ACHN (cell line): Measurements from ENCODE around the gene CDH12.
"Not testable (repeated sequence)": the region's sequence is repeated elsewhere in the genome, so short reads cannot be mapped to it uniquely, and the experiment has no call there.

Experiments used
- DNase-seq: peaks from one replicate; pipeline ENCODE4 v3.0.0-alpha.2; 2015
- in situ Hi-C: cut with HindIII; loops from 2 replicates; pipeline ENCODE4 v1.10.0; 2017; ENCODE audit warnings: low sequenced_read_pairs, low pct_ligation_motif_present, low pct_unique_long_range_greater_than_20kb

Gene CDH12

GRCh38 chr5:22265855-22266254 lies 587.3 kb downstream of the CDH12 start:
- DNase-seq, in situ Hi-C loops: not testable (repeated sequence)

GRCh38 chr5:22258139-22258538 lies 595.0 kb downstream of the CDH12 start:
- no peak for DNase-seq
- in situ Hi-C loops = no loop called here

- in situ Hi-C loops = no loop called here
Measured at GRCh38 chr5:22250528-22250927, 602.6 kb downstream of the CDH12 start.

GRCh38 chr5:22249209-22249729 lies 603.9 kb downstream of the CDH12 start:
- in situ Hi-C loops = no loop called here
- no peak for DNase-seq

More at GRCh38 chr5:22250528-22250927, 602.6 kb downstream of the CDH12 start:
- DNase-seq = no peak

- no peak for DNase-seq
Measured at GRCh38 chr5:22245770-22246169, 607.4 kb downstream of the CDH12 start.

GRCh38 chr5:22242532-22242931 lies 610.6 kb downstream of the CDH12 start:
- no peak for DNase-seq
- in situ Hi-C loops = no loop called here

More at GRCh38 chr5:22245770-22246169, 607.4 kb downstream of the CDH12 start:
- in situ Hi-C loops = no loop called here

GRCh38 chr5:22238047-22238446 lies 615.1 kb downstream of the CDH12 start:
- DNase-seq = no peak
- in situ Hi-C loops = no loop called here

GRCh38 chr5:22226423-22226822 lies 626.7 kb downstream of the CDH12 start:
- in situ Hi-C loops = no loop called here
- DNase-seq = no peak

GRCh38 chr5:22223079-22223478 lies 630.1 kb downstream of the CDH12 start:
- in situ Hi-C loops = no loop called here
- no peak for DNase-seq

- in situ Hi-C loops = not testable (repeated sequence)
- DNase-seq = peak; percentile 15
Measured at GRCh38 chr5:22213703-22214495, 639.2 kb downstream of the CDH12 start.

GRCh38 chr5:22212254-22212991 lies 640.7 kb downstream of the CDH12 start:
- in situ Hi-C loops = not testable (repeated sequence)
- DNase-seq = peak; percentile 39

- DNase-seq, in situ Hi-C loops: not testable (repeated sequence)
Measured at GRCh38 chr5:22208463-22208862, 644.7 kb downstream of the CDH12 start.

GRCh38 chr5:22188651-22189050 lies 664.5 kb downstream of the CDH12 start:
- DNase-seq, in situ Hi-C loops: not testable (repeated sequence)

- in situ Hi-C loops, DNase-seq: not testable (repeated sequence)
Measured at GRCh38 chr5:22187632-22188228, 665.4 kb downstream of the CDH12 start.

GRCh38 chr5:22169226-22169625 lies 683.9 kb downstream of the CDH12 start:
- in situ Hi-C loops, DNase-seq: not testable (repeated sequence)

GRCh38 chr5:22168704-22169103 lies 684.4 kb downstream of the CDH12 start:
- in situ Hi-C loops = not testable (repeated sequence)

GRCh38 chr5:22165931-22166330 lies 687.2 kb downstream of the CDH12 start:
- DNase-seq, in situ Hi-C loops: not testable (repeated sequence)

More at GRCh38 chr5:22168704-22169103, 684.4 kb downstream of the CDH12 start:
- DNase-seq = not testable (repeated sequence)

GRCh38 chr5:22164910-22165748 lies 688.0 kb downstream of the CDH12 start:
- DNase-seq, in situ Hi-C loops: not testable (repeated sequence)
